HG03521 (cell line): Measurements from ENCODE around the gene IGF2BP2.
"Not testable (repeated sequence)": the region's sequence is repeated elsewhere in the genome, so short reads cannot be mapped to it uniquely, and the experiment has no call there.

Experiments
- ATAC-seq: cut with Tn5 transposase; IDR thresholded peaks from one replicate; pipeline ENCODE4 v1.9.1; 2021; ENCODE audit warnings: mild to moderate bottlenecking, moderate library complexity; ENCODE audit not compliant: unreplicated experiment

IGF2BP2 gene

GRCh38 chr3:185825006-185825638 is at the start of gene IGF2BP2:
Gene IGF2BP2, minus strand, starts transcription at chr3:185825042. Its CDS starts 82 bp downstream, at chr3:185824960.
- peak; percentile 79 for ATAC-seq

- ATAC-seq, result no peak
Observed at GRCh38 chr3:185874119-185874518, 49.3 kb upstream of the IGF2BP2 start.

GRCh38 chr3:185867650-185868049 is 42.8 kb upstream of the IGF2BP2 start:
- ATAC-seq, result no peak

GRCh38 chr3:185866995-185867394 is 42.2 kb upstream of the IGF2BP2 start:
- no peak for ATAC-seq

GRCh38 chr3:185866555-185866954 is 41.7 kb upstream of the IGF2BP2 start:
- no peak for ATAC-seq

GRCh38 chr3:185865247-185865646 is 40.4 kb upstream of the IGF2BP2 start:
- ATAC-seq, result no peak

GRCh38 chr3:185864767-185865166 is 39.9 kb upstream of the IGF2BP2 start:
- no peak for ATAC-seq

- no peak for ATAC-seq
Observed at GRCh38 chr3:185862920-185863319, 38.1 kb upstream of the IGF2BP2 start.

- ATAC-seq, result no peak
Observed at GRCh38 chr3:185859294-185859972, 34.6 kb upstream of the IGF2BP2 start.

GRCh38 chr3:185858502-185859225 is 33.8 kb upstream of the IGF2BP2 start:
- ATAC-seq, result no peak

GRCh38 chr3:185857208-185857607 is 32.4 kb upstream of the IGF2BP2 start:
- ATAC-seq, result no peak

- no peak for ATAC-seq
Observed at GRCh38 chr3:185856652-185857051, 31.8 kb upstream of the IGF2BP2 start.

- ATAC-seq, result not testable (repeated sequence)
Observed at GRCh38 chr3:185853771-185854170, 28.9 kb upstream of the IGF2BP2 start.

GRCh38 chr3:185852635-185853034 is 27.8 kb upstream of the IGF2BP2 start:
- ATAC-seq, result no peak

GRCh38 chr3:185851959-185852358 is 27.1 kb upstream of the IGF2BP2 start:
- ATAC-seq, result no peak

GRCh38 chr3:185851046-185851445 is 26.2 kb upstream of the IGF2BP2 start:
- ATAC-seq, result no peak

- no peak for ATAC-seq
Observed at GRCh38 chr3:185847506-185847905, 22.7 kb upstream of the IGF2BP2 start.

- no peak for ATAC-seq
Observed at GRCh38 chr3:185846037-185846436, 21.2 kb upstream of the IGF2BP2 start.

- ATAC-seq, result no peak
Observed at GRCh38 chr3:185844051-185844450, 19.2 kb upstream of the IGF2BP2 start.

- no peak for ATAC-seq
Observed at GRCh38 chr3:185843635-185844034, 18.8 kb upstream of the IGF2BP2 start.

- ATAC-seq, result no peak
Observed at GRCh38 chr3:185843126-185843525, 18.3 kb upstream of the IGF2BP2 start.

GRCh38 chr3:185842241-185842640 is 17.4 kb upstream of the IGF2BP2 start:
- ATAC-seq, result no peak
